ENCODE data around the gene RBM4B. TPM values are rescaled to one million over a fixed set of nuclear protein-coding genes. Genes with fewer than 3 reads are reported as not detected.

The RBM4B gene
- total RNA-seq, 1 donor, result 19.2 TPM

- Histone ChIP-seq H3K27ac (ENCODE audit: low read depth, low read length) (no peak overlapping the region), H3K9me3 (ENCODE audit: low read depth, low read length) (no peaks in the 10 kb centered on the region), H3K27me3 (ENCODE audit: insufficient read depth, low read length) (no peaks in the 10 kb centered on the region), H3K4me1 (ENCODE audit: insufficient read depth, low read length) (no peaks in the 10 kb centered on the region), H3K4me2 (ENCODE audit: insufficient read depth, low read length) (no peak overlapping the region), H2AFZ (ENCODE audit: low read length) (no peak overlapping the region), H4K20me1 (ENCODE audit: insufficient read depth, low read length) (peaks cover 21% of the 10 kb centered on the region), H3K79me2 (ENCODE audit: insufficient read depth, low read length) (peaks cover 68% of the 10 kb centered on the region), H3K4me3 (ENCODE audit: insufficient read depth, low read length) (no peak overlapping the region), H3K36me3 (ENCODE audit: insufficient read depth, low read length) (peaks cover 57% of the 10 kb centered on the region)
- no peak for DNase-seq (ENCODE audit: insufficient read length, low spot score, missing footprints)
- TF ChIP-seq CTCF (IDR thresholded peaks at IDR 0.05; ENCODE audit: extremely low read depth, low read depth, low read length), result no peak
Observed at GRCh38 chr11:66665369-66665768, 12.3 kb downstream of the RBM4B start.

- Histone ChIP-seq H2AFZ (ENCODE audit: low read length) (no peak overlapping the region), H4K20me1 (ENCODE audit: insufficient read depth, low read length) (peaks cover 16% of the 10 kb centered on the region), H3K79me2 (ENCODE audit: insufficient read depth, low read length) (peaks cover 66% of the 10 kb centered on the region), H3K4me3 (ENCODE audit: insufficient read depth, low read length) (no peak overlapping the region), H3K27me3 (ENCODE audit: insufficient read depth, low read length) (no peaks in the 10 kb centered on the region), H3K9me3 (ENCODE audit: low read depth, low read length) (no peaks in the 10 kb centered on the region), H3K36me3 (ENCODE audit: insufficient read depth, low read length) (peaks cover 59% of the 10 kb centered on the region), H3K4me2 (ENCODE audit: insufficient read depth, low read length) (no peak overlapping the region), H3K27ac (ENCODE audit: low read depth, low read length) (no peak overlapping the region), H3K4me1 (ENCODE audit: insufficient read depth, low read length) (no peaks in the 10 kb centered on the region)
- peak; percentile 58 for DNase-seq (ENCODE audit: insufficient read length, low spot score, missing footprints)
- no peak for TF ChIP-seq CTCF (IDR thresholded peaks at IDR 0.05; ENCODE audit: extremely low read depth, low read depth, low read length)
Observed at GRCh38 chr11:66663741-66664296, 13.9 kb downstream of the RBM4B start.

GRCh38 chr11:66659763-66660162, 17.9 kb downstream of the RBM4B start:
- Histone ChIP-seq H3K27ac (ENCODE audit: low read depth, low read length) (no peak overlapping the region), H3K4me1 (ENCODE audit: insufficient read depth, low read length) (no peaks in the 10 kb centered on the region), H3K79me2 (ENCODE audit: insufficient read depth, low read length) (peaks cover 64% of the 10 kb centered on the region), H3K27me3 (ENCODE audit: insufficient read depth, low read length) (no peaks in the 10 kb centered on the region), H3K36me3 (ENCODE audit: insufficient read depth, low read length) (peaks cover 46% of the 10 kb centered on the region), H3K4me2 (ENCODE audit: insufficient read depth, low read length) (no peak overlapping the region), H2AFZ (ENCODE audit: low read length) (no peak overlapping the region), H4K20me1 (ENCODE audit: insufficient read depth, low read length) (peaks cover 24% of the 10 kb centered on the region), H3K4me3 (ENCODE audit: insufficient read depth, low read length) (no peak overlapping the region), H3K9me3 (ENCODE audit: low read depth, low read length) (no peaks in the 10 kb centered on the region)
- DNase-seq (ENCODE audit: insufficient read length, low spot score, missing footprints), result peak; percentile 29
- TF ChIP-seq CTCF (IDR thresholded peaks at IDR 0.05; ENCODE audit: extremely low read depth, low read depth, low read length), result no peak

DNA sequence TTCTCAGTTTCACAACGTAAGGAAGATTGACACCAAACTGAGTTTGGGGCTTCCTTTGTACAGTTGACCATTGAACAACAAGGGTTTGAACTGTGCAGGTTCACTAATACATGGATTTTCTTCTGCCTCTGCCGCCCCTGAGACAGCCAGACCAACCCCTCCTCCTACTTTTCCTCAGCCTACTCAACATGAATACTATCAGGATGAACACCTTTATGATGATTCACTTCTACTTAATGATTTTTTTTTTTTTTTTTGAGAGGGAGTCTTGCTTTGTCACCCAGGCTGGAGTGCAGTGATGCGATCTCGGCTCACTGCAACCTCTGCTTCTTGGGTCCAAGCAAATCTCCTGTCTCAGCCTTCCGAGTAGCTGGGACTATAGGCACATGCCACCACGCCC, 24.6 kb downstream of the RBM4B start:
- no peaks in the 10 kb centered on the region for H3K27me3 ChIP-seq (ENCODE audit: insufficient read depth, low read length)
- no peaks in the 10 kb centered on the region for H3K9me3 ChIP-seq (ENCODE audit: low read depth, low read length)
- H3K27ac ChIP-seq (ENCODE audit: low read depth, low read length), result no peak overlapping the region
- H3K36me3 ChIP-seq (ENCODE audit: insufficient read depth, low read length), result peaks cover 50% of the 10 kb centered on the region
- H2AFZ ChIP-seq (ENCODE audit: low read length), result no peak overlapping the region
- no peak for DNase-seq (ENCODE audit: insufficient read length, low spot score, missing footprints)
- peaks cover 38% of the 10 kb centered on the region for H4K20me1 ChIP-seq (ENCODE audit: insufficient read depth, low read length)
- no peak overlapping the region for H3K4me3 ChIP-seq (ENCODE audit: insufficient read depth, low read length)
- H3K4me2 ChIP-seq (ENCODE audit: insufficient read depth, low read length), result no peak overlapping the region
- TF ChIP-seq CTCF (IDR thresholded peaks at IDR 0.05; ENCODE audit: extremely low read depth, low read depth, low read length), result no peak
- no peaks in the 10 kb centered on the region for H3K4me1 ChIP-seq (ENCODE audit: insufficient read depth, low read length)
- peaks cover 77% of the 10 kb centered on the region for H3K79me2 ChIP-seq (ENCODE audit: insufficient read depth, low read length)

Data from osteoblast (primary cell).